ENCODE data around the gene BICC1.

Gene BICC1

DNA sequence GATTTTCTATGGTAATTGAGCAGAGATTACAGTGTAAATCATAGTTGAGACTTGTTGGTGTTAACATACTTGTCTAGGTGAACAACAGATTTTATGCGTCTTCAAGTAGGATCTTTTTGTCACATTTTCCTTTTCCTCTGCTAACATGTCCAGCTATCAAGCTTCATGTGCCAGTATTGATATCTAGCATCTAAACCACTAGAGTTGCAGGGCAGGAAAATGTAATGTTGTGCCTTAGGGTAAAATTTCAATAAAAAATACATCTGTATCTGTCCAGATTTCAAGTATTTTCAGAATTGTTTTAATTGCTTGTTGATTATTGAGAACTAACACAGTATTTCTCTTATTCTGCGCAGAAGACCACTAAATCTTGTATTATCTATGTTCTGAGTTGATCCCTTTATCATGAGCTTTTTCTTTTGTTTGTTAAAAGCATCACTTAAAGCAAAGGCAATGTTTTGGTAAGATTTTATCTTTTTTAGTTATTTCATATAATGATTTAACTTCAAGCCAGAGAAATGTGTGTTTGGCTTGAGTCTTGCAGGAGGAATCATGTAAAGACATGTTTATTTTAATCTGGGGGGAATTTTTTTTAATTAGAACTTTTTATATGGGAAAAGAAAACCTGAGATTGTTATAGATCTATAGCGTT lies 16.5 kb downstream of the BICC1 start:
- Histone ChIP-seq H3K4me3 (replicated peaks; ENCODE audit: insufficient read depth, low read length) (no peak overlapping the region), H3K27me3 (ENCODE audit: insufficient read depth, poor library complexity, severe bottlenecking) (no peaks in the 10 kb centered on the region), H3K27ac (replicated peaks) (no peak overlapping the region)
- no peak for TF ChIP-seq GABPA (IDR thresholded peaks at IDR 0.05; ENCODE audit: low read depth)
- TF ChIP-seq SPI1 (IDR thresholded peaks at IDR 0.05; ENCODE audit: borderline replicate concordance, low read depth) = no peak
- TF ChIP-seq, protein P1, sequence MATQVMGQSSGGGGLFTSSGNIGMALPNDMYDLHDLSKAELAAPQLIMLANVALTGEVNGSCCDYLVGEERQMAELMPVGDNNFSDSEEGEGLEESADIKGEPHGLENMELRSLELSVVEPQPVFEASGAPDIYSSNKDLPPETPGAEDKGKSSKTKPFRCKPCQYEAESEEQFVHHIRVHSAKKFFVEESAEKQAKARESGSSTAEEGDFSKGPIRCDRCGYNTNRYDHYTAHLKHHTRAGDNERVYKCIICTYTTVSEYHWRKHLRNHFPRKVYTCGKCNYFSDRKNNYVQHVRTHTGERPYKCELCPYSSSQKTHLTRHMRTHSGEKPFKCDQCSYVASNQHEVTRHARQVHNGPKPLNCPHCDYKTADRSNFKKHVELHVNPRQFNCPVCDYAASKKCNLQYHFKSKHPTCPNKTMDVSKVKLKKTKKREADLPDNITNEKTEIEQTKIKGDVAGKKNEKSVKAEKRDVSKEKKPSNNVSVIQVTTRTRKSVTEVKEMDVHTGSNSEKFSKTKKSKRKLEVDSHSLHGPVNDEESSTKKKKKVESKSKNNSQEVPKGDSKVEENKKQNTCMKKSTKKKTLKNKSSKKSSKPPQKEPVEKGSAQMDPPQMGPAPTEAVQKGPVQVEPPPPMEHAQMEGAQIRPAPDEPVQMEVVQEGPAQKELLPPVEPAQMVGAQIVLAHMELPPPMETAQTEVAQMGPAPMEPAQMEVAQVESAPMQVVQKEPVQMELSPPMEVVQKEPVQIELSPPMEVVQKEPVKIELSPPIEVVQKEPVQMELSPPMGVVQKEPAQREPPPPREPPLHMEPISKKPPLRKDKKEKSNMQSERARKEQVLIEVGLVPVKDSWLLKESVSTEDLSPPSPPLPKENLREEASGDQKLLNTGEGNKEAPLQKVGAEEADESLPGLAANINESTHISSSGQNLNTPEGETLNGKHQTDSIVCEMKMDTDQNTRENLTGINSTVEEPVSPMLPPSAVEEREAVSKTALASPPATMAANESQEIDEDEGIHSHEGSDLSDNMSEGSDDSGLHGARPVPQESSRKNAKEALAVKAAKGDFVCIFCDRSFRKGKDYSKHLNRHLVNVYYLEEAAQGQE (IDR thresholded peaks at IDR 0.05; ENCODE audit: insufficient replicate concordance, low read depth) = no peak
- no peak for DNase-seq (ENCODE audit: low read depth in 1 of 2, low spot score in 1 of 2)

DNA sequence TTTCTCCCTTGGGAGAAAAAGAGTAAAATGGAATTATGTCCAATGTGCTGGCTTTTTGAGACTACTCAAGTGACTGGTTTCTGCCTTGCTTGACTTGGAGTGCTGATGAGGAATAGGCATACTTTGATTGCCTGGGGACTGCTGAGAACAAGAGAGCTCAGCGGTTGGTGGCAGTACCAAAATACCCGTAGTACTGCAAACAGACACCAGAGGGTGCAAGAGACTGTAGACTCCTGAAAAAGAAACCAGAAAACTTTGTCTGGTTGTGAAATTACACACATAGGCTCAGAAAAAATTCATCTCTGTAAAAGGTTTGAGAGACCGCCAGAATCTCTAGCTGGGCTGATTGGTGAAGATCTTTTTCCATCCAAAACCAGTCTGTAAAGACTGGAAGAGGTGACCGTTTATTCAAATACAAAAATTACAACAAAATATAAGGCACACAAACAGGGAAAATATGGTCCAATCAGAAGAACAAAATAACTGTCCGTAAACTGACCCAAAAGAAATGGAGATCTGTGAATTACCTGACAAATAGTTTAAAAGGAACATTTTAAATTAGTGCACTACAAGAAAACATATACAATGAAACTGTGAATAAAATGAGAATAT lies 18.5 kb downstream of the BICC1 start:
- peak; percentile 34 to 66 for DNase-seq (ENCODE audit: low read depth in 1 of 2, low spot score in 1 of 2)
- TF ChIP-seq, protein P1 (IDR thresholded peaks at IDR 0.05; ENCODE audit: insufficient replicate concordance, low read depth) = no peak
- TF ChIP-seq POLR2AphosphoS5 (IDR thresholded peaks at IDR 0.05; ENCODE audit: low read depth) (no peak), SPI1 (IDR thresholded peaks at IDR 0.05; ENCODE audit: borderline replicate concordance, low read depth) (no peak)
- TF ChIP-seq, protein P2, sequence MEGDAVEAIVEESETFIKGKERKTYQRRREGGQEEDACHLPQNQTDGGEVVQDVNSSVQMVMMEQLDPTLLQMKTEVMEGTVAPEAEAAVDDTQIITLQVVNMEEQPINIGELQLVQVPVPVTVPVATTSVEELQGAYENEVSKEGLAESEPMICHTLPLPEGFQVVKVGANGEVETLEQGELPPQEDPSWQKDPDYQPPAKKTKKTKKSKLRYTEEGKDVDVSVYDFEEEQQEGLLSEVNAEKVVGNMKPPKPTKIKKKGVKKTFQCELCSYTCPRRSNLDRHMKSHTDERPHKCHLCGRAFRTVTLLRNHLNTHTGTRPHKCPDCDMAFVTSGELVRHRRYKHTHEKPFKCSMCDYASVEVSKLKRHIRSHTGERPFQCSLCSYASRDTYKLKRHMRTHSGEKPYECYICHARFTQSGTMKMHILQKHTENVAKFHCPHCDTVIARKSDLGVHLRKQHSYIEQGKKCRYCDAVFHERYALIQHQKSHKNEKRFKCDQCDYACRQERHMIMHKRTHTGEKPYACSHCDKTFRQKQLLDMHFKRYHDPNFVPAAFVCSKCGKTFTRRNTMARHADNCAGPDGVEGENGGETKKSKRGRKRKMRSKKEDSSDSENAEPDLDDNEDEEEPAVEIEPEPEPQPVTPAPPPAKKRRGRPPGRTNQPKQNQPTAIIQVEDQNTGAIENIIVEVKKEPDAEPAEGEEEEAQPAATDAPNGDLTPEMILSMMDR (IDR thresholded peaks at IDR 0.05; ENCODE audit: insufficient read depth, low read length) = peak; percentile 73
- H3K4me3 ChIP-seq (replicated peaks; ENCODE audit: insufficient read depth, low read length) = no peak overlapping the region
- no peak overlapping the region for H3K27ac ChIP-seq (replicated peaks)
- no peaks in the 10 kb centered on the region for H3K27me3 ChIP-seq (ENCODE audit: insufficient read depth, poor library complexity, severe bottlenecking)

DNA sequence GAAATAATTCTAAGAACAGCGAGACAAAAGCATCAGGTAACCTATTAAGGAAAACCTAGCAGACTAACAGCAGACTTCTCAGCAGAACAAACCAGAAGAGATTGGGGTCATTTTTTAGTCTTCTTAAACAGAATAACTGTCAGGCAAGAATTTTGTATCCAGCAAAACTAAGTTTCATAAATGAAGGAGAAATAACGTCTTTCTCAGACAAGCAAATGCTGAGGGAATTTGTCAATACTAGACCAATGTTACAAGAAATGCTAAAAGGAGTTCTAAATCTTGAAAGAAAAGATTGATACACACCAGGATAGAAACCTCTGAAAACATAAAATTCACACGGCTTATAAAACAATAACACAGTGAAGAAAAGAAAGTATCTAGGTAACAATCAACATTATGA lies 22.6 kb downstream of the BICC1 start:
- Histone ChIP-seq H3K27ac (replicated peaks) (no peak overlapping the region), H3K27me3 (ENCODE audit: insufficient read depth, poor library complexity, severe bottlenecking) (no peaks in the 10 kb centered on the region), H3K4me3 (replicated peaks; ENCODE audit: insufficient read depth, low read length) (no peak overlapping the region)
- DNase-seq (ENCODE audit: low read depth in 1 of 2, low spot score in 1 of 2) = no peak
- TF ChIP-seq POLR2AphosphoS5 (IDR thresholded peaks at IDR 0.05; ENCODE audit: low read depth) = no peak
- TF ChIP-seq SPI1 (IDR thresholded peaks at IDR 0.05; ENCODE audit: borderline replicate concordance, low read depth) = no peak
- no peak for TF ChIP-seq GABPA (IDR thresholded peaks at IDR 0.05; ENCODE audit: low read depth)
- TF ChIP-seq, protein P2 (IDR thresholded peaks at IDR 0.05; ENCODE audit: insufficient read depth, low read length) = no peak
- TF ChIP-seq, protein P1 (IDR thresholded peaks at IDR 0.05; ENCODE audit: insufficient replicate concordance, low read depth) = no peak

Measured in HL-60 (cell line).